HG03342 (cell line): ENCODE results near the gene SPINT3.
"Not testable (repeated sequence)": the region's sequence is repeated elsewhere in the genome, so short reads cannot be mapped to it uniquely, and the experiment has no call there.

Experiments used
- ATAC-seq: cut with Tn5 transposase; IDR thresholded peaks from one replicate; pipeline ENCODE4 v1.9.1; 2021; ENCODE audit warnings: mild to moderate bottlenecking, moderate library complexity; ENCODE audit not compliant: unreplicated experiment

SPINT3 gene

GRCh38 chr20:45503403-45503802 is 12.0 kb downstream of the SPINT3 start:
- ATAC-seq: no peak

DNA sequence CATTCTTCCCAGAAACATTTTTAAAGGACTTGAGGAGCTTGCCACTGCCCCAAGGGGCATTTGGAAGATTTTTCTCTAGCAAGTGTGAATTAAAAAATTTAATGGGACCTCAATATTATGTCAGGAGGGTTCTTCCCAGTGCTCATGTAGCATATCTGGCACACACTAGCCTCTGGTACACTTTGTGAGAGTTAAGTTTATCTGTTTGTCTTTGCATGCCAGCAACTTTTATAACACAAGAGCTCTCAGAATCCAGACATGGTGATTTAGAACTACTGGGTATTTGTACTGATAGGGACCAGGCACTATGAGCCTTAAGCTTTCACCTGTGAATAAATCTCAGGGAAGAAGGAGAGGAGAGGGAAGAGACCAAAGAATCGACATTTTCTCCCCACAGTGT is 12.9 kb downstream of the SPINT3 start:
- ATAC-seq: no peak

DNA sequence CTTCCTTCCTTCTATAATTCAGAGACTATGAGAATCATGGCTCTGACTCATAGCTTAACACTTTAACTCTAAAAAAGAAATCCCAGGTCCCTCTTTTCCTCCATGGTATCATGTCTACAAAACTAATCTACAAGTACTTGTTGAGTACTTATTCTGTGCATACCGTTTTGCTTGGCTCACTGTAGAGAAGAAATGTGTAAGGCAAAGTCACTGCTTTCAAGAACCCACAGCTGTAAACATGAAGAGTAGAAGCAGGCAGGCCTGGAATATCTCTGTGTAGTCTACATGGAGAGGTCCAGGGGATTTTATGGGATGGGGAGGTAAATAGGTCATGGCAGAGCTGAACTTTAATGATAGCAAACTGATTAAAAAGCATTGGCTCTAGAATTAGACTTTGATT is 13.8 kb downstream of the SPINT3 start:
- ATAC-seq: no peak

DNA sequence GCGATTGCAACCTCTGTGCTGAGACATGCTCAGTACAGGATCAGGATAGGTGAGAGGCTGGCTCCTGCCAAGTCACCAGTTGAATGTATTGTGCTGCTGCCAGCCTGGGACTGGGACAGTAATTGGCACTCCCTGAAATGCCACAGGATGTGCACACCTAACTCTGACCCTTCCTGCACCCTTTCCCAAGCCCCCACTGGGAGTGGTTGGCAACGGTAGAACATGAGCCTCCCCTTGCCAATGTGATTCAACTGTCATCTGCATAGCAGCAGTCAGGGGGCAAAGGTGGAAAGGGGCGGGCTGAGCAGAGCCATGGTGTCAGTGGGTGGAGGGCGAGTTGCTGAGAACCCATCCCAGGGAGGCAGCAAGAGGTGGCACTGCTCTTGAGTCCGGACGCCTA is 15.4 kb downstream of the SPINT3 start:
- ATAC-seq: no peak

GRCh38 chr20:45497971-45498494 is 17.4 kb downstream of the SPINT3 start:
- no peak for ATAC-seq

DNA sequence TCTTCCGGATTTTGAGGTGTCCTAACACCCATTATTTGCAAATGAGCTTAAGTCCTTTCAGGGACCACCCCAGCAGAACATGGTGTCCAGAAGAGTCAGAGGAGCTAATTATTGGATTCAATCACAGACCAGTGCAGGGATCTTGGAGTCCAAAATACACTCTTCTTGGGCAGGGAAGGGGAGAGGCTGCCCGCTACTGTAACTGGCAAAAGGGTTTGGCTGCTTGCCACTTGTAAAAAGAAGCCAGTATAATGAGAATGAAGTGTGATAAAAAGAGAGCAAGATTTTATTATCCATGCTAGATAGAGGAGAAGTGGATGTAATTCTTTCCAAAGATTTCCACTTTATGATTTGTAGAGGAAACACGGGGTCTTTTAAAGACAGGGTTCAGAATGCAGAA is 19.3 kb downstream of the SPINT3 start:
- ATAC-seq: no peak

- no peak for ATAC-seq
Measured at GRCh38 chr20:45495501-45495941, 19.9 kb downstream of the SPINT3 start.

- ATAC-seq: no peak
Measured at GRCh38 chr20:45489083-45489531, 26.3 kb downstream of the SPINT3 start.

DNA sequence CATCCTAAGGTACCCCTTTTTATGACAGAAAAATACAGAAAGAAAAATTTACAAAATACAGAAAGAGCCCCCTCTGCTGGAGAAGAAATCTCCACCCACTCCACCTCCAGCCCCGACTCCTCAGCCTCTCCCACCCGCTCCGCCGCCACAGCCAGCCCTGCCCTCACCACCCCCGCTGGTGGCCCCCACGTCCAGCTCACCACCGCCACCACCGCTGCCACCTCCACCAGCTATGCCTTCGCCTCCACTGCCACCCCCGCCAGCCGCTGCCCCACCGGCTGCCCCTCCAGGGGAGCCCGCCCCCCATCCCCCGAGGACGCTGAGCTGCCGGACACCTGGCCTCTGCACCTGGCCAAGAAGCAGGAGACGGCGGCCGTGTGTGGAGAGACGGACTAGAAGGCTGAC is 28.2 kb downstream of the SPINT3 start:
- no peak for ATAC-seq

DNA sequence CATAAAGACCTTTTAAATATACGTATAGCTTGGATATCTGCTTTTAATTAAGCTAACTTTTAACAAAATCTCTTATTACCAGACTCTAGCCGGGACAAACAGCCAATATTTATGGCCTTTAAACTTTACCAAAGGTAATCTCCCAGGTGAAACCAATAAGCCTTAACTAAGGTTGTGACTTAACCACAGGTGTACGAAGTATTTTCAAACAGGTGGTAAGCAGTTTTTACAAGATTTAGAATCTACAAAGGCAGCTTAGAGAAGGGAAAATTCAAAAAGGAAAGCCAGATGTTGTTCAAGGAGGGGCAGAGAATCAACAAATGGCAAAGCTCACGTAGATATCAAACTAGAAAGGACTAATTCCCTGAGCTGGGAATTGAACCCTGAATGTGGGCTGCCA is 30.0 kb downstream of the SPINT3 start:
- no peak for ATAC-seq

DNA sequence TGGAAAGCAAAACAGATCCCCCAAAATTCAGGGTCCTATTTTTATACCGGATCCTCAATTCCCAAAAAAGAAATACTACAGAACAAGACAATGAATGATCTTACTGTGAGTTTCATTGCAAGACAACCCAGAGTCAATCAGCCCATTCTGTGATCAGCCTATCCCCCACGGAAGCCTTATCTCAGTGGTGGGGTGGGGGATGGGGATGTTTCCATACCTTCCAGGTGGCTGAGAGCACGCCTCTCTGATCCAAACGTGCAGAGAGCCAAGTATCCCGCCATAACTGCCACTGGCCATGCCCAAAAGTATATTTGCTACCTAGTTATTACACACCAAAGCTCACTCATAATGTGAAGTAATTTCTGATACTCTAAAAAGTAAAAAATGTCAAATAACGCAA is 30.7 kb downstream of the SPINT3 start:
- no peak for ATAC-seq

- no peak for ATAC-seq
Measured at GRCh38 chr20:45479822-45480221, 35.6 kb downstream of the SPINT3 start.

DNA sequence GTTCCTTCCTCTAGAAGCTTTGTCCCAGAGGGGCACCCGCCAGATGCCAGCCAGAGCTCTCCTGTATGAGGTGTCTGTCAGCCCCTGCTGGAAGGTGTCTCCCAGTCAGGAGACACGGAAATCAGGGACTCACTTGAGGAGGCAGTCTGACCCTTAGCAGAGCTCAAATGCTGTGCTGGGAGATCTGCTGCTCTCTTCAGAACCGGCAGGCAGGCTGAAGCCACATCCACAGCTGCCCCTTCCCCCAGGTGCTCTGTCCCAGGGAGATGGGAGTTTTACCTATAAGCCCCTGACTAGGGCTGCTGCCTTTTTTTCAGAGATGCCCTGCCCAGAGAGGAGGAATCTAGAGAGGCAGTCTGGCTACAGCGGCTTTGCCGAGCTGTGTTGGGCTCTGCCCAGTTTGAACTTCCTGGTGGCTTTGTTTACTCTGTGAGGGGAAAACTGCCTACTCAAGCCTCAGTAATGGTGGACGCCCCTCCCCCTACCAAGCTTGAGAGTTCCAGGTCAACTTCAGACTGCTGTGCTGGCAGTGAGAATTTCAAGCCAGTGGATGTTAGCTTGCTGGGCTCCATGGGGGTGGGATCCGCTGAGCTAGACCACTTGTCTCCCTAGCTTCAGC is 37.8 kb downstream of the SPINT3 start:
- not testable (repeated sequence) for ATAC-seq

DNA sequence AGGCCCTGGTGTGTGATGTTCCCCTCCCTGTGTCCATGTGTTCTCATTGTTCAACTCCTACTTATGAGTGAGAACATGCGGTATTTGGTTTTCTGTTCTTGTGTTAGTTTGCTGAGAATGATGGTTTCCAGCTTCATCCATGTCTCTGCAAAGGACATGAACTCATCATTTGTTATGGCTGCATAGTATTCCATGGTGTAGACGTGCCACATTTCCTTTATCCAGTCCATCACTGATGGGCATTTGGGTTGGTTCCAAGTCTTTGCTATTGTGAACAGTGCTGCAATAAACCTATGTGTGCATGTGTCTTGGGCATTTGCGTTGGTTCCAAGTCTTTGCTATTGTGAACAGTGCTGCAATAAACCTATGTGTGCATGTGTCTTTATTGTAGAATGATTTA is 43.1 kb downstream of the SPINT3 start:
- ATAC-seq: not testable (repeated sequence)

GRCh38 chr20:45470937-45471336 is 44.5 kb downstream of the SPINT3 start:
- ATAC-seq: peak; percentile 16

DNA sequence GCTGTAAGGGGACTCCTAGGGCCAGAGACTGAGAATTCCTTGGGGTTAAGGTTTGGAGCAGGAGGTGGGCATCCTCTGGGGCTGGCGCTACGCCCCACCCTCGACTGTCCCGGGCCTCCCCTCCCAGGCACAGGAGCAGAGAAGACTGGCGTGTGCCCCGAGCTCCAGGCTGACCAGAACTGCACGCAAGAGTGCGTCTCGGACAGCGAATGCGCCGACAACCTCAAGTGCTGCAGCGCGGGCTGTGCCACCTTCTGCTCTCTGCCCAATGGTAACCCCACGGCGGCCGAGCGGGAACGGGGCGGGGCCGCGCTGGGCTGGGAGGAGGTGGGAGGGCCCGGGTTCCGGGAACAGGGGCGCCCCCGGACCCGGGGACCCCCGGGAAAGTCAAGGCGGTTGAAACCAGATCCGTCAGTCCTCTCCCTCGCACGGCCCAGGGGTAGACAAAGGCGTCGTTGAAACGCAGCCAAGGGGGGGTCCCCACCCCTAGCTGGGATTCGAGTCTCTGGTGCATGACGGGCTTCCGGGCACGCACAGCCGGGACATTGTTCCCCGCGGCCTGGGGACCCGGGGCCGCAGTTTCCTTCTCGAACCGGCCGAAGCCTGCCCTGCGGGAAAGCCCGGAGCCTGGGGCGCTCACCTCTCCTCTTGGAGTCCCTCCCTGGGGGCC is 45.0 kb downstream of the SPINT3 start:
- ATAC-seq: peak; percentile 61

DNA sequence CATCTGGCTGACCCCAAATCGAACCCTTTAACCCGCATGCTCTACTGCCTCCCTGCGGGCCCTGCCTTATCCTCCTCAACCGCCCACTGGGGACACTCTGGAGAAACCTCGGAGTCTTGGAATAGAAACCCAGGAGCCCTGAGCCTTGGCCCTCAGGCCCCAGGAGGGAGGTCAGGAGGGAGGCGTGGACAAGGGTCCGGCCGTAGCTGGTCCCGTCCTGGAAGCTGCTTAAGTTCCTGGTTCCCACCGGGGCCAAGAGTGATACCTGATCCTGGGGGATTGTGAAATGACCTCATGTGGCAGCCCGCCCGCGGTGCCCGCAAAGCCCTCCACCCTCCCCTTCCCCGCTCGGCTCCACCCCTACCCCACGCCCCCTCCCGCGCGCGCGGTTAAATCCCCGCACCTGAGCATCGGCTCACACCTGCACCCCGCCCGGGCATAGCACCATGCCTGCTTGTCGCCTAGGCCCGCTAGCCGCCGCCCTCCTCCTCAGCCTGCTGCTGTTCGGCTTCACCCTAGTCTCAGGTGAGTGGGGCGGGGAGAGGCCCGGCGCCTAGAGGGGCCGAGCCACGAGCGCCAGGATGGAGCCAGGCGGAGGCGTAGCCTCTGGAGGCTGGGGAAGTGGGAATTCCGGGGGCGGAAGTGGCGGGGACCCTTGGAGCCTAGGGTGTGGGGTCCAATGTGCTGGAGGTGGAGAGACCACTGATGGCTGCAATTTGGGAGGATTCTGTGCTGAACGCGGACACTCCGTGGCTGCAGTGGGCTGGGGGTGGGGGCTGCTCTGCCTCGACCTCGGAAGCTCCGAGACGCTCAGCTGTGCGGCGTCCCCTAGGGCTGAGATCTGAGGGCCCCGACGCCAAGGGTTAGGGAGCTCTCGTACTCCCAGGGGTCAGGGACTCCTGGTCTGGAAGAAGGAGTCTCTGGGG is 45.8 kb downstream of the SPINT3 start, which contains the start of gene WFDC2:
Gene WFDC2, plus strand, starts transcription at position 418 of the 926 bp plus-strand sequence. Its CDS starts 29 bp downstream, at position 447.
- ATAC-seq: no peak

GRCh38 chr20:45467861-45468260 is 47.6 kb downstream of the SPINT3 start:
- no peak for ATAC-seq

DNA sequence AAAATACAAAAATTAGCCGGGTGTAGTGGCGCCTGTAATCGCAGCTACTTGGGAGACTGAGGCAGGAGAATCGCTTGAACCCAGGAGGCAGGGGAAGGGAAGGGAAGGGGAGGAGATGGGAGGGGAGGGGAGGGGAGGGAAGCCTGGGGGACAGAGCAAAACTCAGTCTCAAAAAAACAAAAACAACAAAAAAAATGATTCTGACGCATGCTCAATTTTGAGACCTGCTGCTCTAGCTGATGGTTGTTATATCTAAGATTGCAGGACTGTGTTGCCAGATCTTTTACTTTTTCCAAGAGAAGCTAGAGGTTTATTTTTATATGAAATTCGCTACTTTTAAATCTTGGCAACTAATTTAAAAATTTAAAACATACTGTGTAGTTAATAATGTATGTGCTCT is 48.2 kb downstream of the SPINT3 start:
- ATAC-seq: no peak

GRCh38 chr20:45465491-45466266 is 49.7 kb downstream of the SPINT3 start:
- ATAC-seq: no peak
